SJSA1 (cell line): ENCODE data around the gene LHX6. TPM values are rescaled to one million over a fixed set of nuclear protein-coding genes. Genes with fewer than 3 reads are reported as not detected.
A peak's percentile ranks its signal among the peaks of the same experiment; 100 is the strongest.

Experiments used
- DNase-seq, 2 experiments: peaks; one replicate each; pipeline ENCODE4 v3.0.0-alpha.2; 2015 to 2020; ENCODE audit warnings: low spot score in 2 of 2, low read depth in 1 of 2
- H3K27ac ChIP-seq: fragments of 250-450 bp; sonication (Bioruptor Pico); 2 replicates; pipeline ENCODE4 v1.5.1; 2020; ENCODE audit warnings: mild to moderate bottlenecking, moderate library complexity
- H3K27me3 ChIP-seq: fragments of 250-450 bp; sonication (Bioruptor Pico); replicated peaks from 2 replicates; pipeline ENCODE4 v1.5.1; 2020; ENCODE audit warnings: mild to moderate bottlenecking, moderate library complexity
- H3K36me3 ChIP-seq: fragments of 250-450 bp; sonication (Bioruptor Pico); 2 replicates; pipeline ENCODE4 v1.5.1; 2020; ENCODE audit warnings: mild to moderate bottlenecking
- H3K4me1 ChIP-seq: fragments of 250-450 bp; sonication (Bioruptor Pico); replicated peaks from 2 replicates; pipeline ENCODE4 v1.6.1; 2021; ENCODE audit warnings: mild to moderate bottlenecking
- H3K4me3 ChIP-seq: fragments of 250-450 bp; sonication (Bioruptor Pico); 2 replicates; pipeline ENCODE4 v1.5.1; 2020; ENCODE audit warnings: mild to moderate bottlenecking
- H3K9me3 ChIP-seq: fragments of 250-450 bp; sonication (Bioruptor Pico); replicated peaks from 2 replicates; pipeline ENCODE4 v1.5.1; 2020; ENCODE audit warnings: mild to moderate bottlenecking
- total RNA-seq: library from RNA; depleted of rRNA; stranded (reverse); fragments of >200 nt; shearing (Covaris generic); gene quantifications from 2 replicates; pipeline ENCODE4 v1.2.3, GENCODE V29; 2014; rRNA removed

Gene LHX6
- total RNA-seq, 1 experiment from 2014 or later: 6.4 TPM

GRCh38 chr9:122158202-122158601 is 70.6 kb downstream of the LHX6 start:
- no peaks in the 10 kb centered on the region for H3K9me3 ChIP-seq
- H3K27me3 ChIP-seq: no peaks in the 10 kb centered on the region
- H3K36me3 ChIP-seq: 0 out of 2 replicates have a peak, but pooled peaks cover 6% of the 10 kb centered on the region
- DNase-seq: peak in 1 of 2 experiments; percentile 49
- H3K4me1 ChIP-seq: no peaks in the 10 kb centered on the region
- H3K27ac ChIP-seq: no peak overlapping the region
- no peak overlapping the region for H3K4me3 ChIP-seq

- no peak for DNase-seq
- H3K27me3 ChIP-seq: no peaks in the 10 kb centered on the region
- H3K9me3 ChIP-seq: no peaks in the 10 kb centered on the region
- peaks cover 8% of the 10 kb centered on the region; the same call in 1 of the 2 replicates for H3K36me3 ChIP-seq
- no peaks in the 10 kb centered on the region for H3K4me1 ChIP-seq
- H3K27ac ChIP-seq: no peak overlapping the region
- H3K4me3 ChIP-seq: no peak overlapping the region
These were observed 73.0 kb downstream of the LHX6 start for GRCh38 chr9:122155796-122156195.

Other genes with a start within 250 kb of the LHX6 start
- gene TTLL11, start 135.6 kb downstream of the LHX6 start, total RNA-seq: 3.8 and 5.5 TPM in 2 replicates
- 38.5 and 47.8 TPM in 2 replicates for gene NDUFA8, start 69.2 kb downstream of the LHX6 start, total RNA-seq
- gene MORN5, start 69.0 kb downstream of the LHX6 start, total RNA-seq: not detected in 2 replicates
- gene RBM18, start 35.9 kb upstream of the LHX6 start, total RNA-seq: 9.8 and 17.6 TPM in 2 replicates
- gene MRRF, start 35.9 kb upstream of the LHX6 start, total RNA-seq: 21.8 and 26.6 TPM in 2 replicates
- 0.39 and 0.97 TPM in 2 replicates for gene PTGS1, start 142.1 kb upstream of the LHX6 start, total RNA-seq
- not detected in 2 replicates for gene OR1J1, start 249.0 kb upstream of the LHX6 start, total RNA-seq